CD4-positive, alpha-beta T cell treated with Interleukin-6 at 100 ng/mL for 8 hours (primary cell): ENCODE results near the gene MT3.
"Not testable (repeated sequence)": the region's sequence is repeated elsewhere in the genome, so short reads cannot be mapped to it uniquely, and the experiment has no call there.

Experiments used
- DNase-seq: peaks from one replicate; pipeline ENCODE4 v3.0.0-alpha.2; 2020; ENCODE audit warnings: mixed read lengths, low spot score

MT3 gene

GRCh38 chr16:56580391-56581048 lies 8.8 kb upstream of the MT3 start:
- no peak for DNase-seq

GRCh38 chr16:56582911-56583310 lies 6.4 kb upstream of the MT3 start:
- DNase-seq: not testable (repeated sequence)

GRCh38 chr16:56583351-56584168 lies 5.8 kb upstream of the MT3 start:
- no peak for DNase-seq

GRCh38 chr16:56584276-56584675 lies 5.1 kb upstream of the MT3 start:
- DNase-seq: no peak

- no peak for DNase-seq
These were observed 567 bp upstream of the MT3 start for GRCh38 chr16:56588781-56589140.

GRCh38 chr16:56591377-56592060 lies 2.2 kb downstream of the MT3 start:
- no peak for DNase-seq

- DNase-seq: no peak
These were observed 4.4 kb downstream of the MT3 start for GRCh38 chr16:56593573-56594291.

GRCh38 chr16:56594292-56594619 lies 4.9 kb downstream of the MT3 start:
- DNase-seq: no peak

GRCh38 chr16:56600398-56600999 lies 11.2 kb downstream of the MT3 start:
- DNase-seq: peak; percentile 24

- DNase-seq: no peak
These were observed 12.0 kb downstream of the MT3 start for GRCh38 chr16:56601325-56601724.

GRCh38 chr16:56603589-56603988 lies 14.3 kb downstream of the MT3 start:
- DNase-seq: peak; percentile 29

GRCh38 chr16:56604966-56605365 lies 15.6 kb downstream of the MT3 start:
- DNase-seq: no peak

GRCh38 chr16:56605475-56605874 lies 16.1 kb downstream of the MT3 start:
- DNase-seq: no peak

GRCh38 chr16:56606071-56606475 lies 16.7 kb downstream of the MT3 start:
- DNase-seq: no peak

- no peak for DNase-seq
These were observed 17.3 kb downstream of the MT3 start for GRCh38 chr16:56606476-56607108.

- DNase-seq: no peak
These were observed 17.8 kb downstream of the MT3 start for GRCh38 chr16:56607109-56607618.

GRCh38 chr16:56607675-56608042 lies 18.3 kb downstream of the MT3 start:
- DNase-seq: no peak

GRCh38 chr16:56608043-56608875 lies 18.9 kb downstream of the MT3 start, which contains the start of gene MT2A:
MT2A (plus strand) TSS chr16:56608584; CDS start chr16:56608656, 72 bp downstream.
- peak; percentile 87 for DNase-seq

- DNase-seq: no peak
These were observed 19.6 kb downstream of the MT3 start for GRCh38 chr16:56608876-56609462.

- DNase-seq: peak; percentile 82
These were observed 20.2 kb downstream of the MT3 start for GRCh38 chr16:56609463-56609921.
